ENCODE data around the gene PLXDC1. TPM values are rescaled to one million over a fixed set of nuclear protein-coding genes. Genes with fewer than 3 reads are reported as not detected.
A peak's percentile ranks its signal among the peaks of the same experiment; 100 is the strongest.

PLXDC1 gene
- total RNA-seq, 1 experiment from 2014 or later: 2.0 TPM

- WGBS (ENCODE audit: extremely low coverage, insufficient read length, low lambda C conversion rate): no CpG with 5 or more reads among the region's 7 CpGs
- Histone ChIP-seq H4K8ac (replicated peaks; ENCODE audit: insufficient read length, low read depth, low read length) (no peak overlapping the region), H3K4ac (ENCODE audit: low read depth, low read length) (no peak overlapping the region), H3K79me2 (ENCODE audit: insufficient read depth, low read length) (no peaks in the 10 kb centered on the region), H2BK15ac (ENCODE audit: low read depth, low read length) (no peak overlapping the region), H4K20me1 (ENCODE audit: control insufficient read depth, insufficient read depth, insufficient read length) (no peaks in the 10 kb centered on the region), H2BK5ac (ENCODE audit: insufficient read length, low read length) (no peak overlapping the region), H4K5ac (ENCODE audit: insufficient read length, low read depth, low read length) (no peak overlapping the region), H3K14ac (ENCODE audit: insufficient read depth, low read length) (no peak overlapping the region; the same call in 1 of the 2 replicates), H2BK120ac (ENCODE audit: low read depth, low read length, poor library complexity, severe bottlenecking) (no peak overlapping the region), H3K23ac (ENCODE audit: insufficient read length, low read depth, low read length) (no peak overlapping the region), H3K27ac (ENCODE audit: insufficient read length, low read depth, low read length) (no peak overlapping the region), H2AFZ (ENCODE audit: low read length) (no peak overlapping the region), H3K9me3 (ENCODE audit: control insufficient read depth, low read depth, low read length) (no peaks in the 10 kb centered on the region), H3K4me2 (ENCODE audit: insufficient read depth, insufficient read length, low read length) (no peak overlapping the region), H3K4me1 (ENCODE audit: insufficient read depth, low read length) (no peaks in the 10 kb centered on the region; the same call in 1 of the 2 replicates), H3T11ph (ENCODE audit: low read length) (no peak overlapping the region), H3K9ac (ENCODE audit: extremely low read depth, insufficient read length, low read length) (no peak overlapping the region), H3K56ac (ENCODE audit: insufficient read length, low read depth, low read length) (no peak overlapping the region), H3K27me3 (ENCODE audit: insufficient read depth, low read length) (no peaks in the 10 kb centered on the region), H2BK20ac (ENCODE audit: low read depth, low read length, poor library complexity, severe bottlenecking) (no peak overlapping the region), H4K91ac (ENCODE audit: insufficient read length, low read depth, low read length) (no peak overlapping the region), H3K23me2 (ENCODE audit: insufficient read length, low read depth, low read length, poor library complexity, severe bottlenecking) (no peaks in the 10 kb centered on the region), H2AK5ac (ENCODE audit: insufficient read length, low read length) (no peak overlapping the region), H3K79me1 (ENCODE audit: insufficient read depth, low read depth, low read length, poor library complexity, severe bottlenecking) (no peaks in the 10 kb centered on the region), H3K18ac (ENCODE audit: insufficient read length, low read depth, low read length) (no peak overlapping the region), H2BK12ac (ENCODE audit: insufficient read length, low read depth, low read length) (no peak overlapping the region)
- no peaks in the 10 kb centered on the region; a peak in 2 of 7 replicates for H3K36me3 Mint-ChIP-seq (ENCODE audit: insufficient read depth in 1 of 3, low read depth in 3 of 3)
- no peaks in the 10 kb centered on the region; a peak in 1 of 5 replicates for H3K9me3 Mint-ChIP-seq
- DNase-seq: no peak
- TF ChIP-seq CTCF (conservative IDR thresholded peaks at IDR 0.05): no peak
- H3K4me1 Mint-ChIP-seq: peaks cover 8 to 9% of the 10 kb centered on the region in 2 experiments; a peak in 3 of 4 replicates
- peaks cover 5% of the 10 kb centered on the region for H3K27me3 Mint-ChIP-seq (ENCODE audit: low read depth)
- H3K27ac Mint-ChIP-seq: peak overlapping the region; percentile 41 to 62 (median 58); a peak in 5 of 7 replicates
- H3K4me3 Mint-ChIP-seq: no peak overlapping the region; a peak in 1 of 5 replicates
Observed at GRCh38 chr17:39132192-39132610, 19.2 kb downstream of the PLXDC1 start.
